ENCODE data around the gene SLC38A3.
A peak's percentile ranks its signal among the peaks of the same experiment; 100 is the strongest.
"Not testable (repeated sequence)": the region's sequence is repeated elsewhere in the genome, so short reads cannot be mapped to it uniquely, and the experiment has no call there.

SLC38A3 gene

DNA sequence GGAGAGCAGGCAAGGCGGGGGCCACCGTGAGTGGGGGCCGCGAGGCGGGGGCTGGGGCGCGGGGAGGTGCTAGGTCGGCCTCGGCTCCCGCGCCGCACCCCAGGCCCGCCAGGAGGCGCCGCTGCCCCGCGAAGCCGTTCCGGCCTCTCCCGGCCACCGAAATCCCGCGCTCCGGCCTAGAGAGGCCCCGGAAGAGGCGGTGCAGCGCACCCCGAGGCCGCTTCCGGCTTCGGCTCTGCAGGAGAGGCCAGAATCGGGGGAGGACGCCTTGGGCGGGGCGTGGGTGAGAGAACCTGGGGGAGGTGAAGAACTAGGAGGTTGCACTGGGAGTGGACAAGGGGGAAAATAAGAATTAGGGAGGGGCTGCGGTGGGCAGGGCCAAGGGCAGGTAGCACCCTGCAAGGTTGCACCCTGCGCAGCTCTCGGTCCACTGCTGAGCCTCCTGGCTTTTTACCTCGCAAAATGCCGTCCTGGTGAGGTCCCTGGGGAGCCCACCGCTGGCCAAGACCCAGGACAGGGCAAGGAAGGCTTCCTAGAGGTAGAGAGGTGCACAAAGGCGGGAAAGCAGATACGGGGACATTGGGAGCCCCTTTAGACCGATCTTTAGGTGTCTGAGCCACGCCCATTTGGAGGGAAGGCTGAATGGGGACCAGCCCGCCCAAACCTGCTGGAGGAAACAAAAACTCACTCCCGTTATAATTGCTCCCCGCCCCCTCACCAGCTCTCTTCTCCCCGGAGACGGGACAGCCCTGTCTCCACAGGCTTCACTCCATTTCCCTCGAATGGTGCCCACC, 22.5 kb downstream of the SLC38A3 start:
- peak overlapping the region; percentile 80 for H3K27ac ChIP-seq
- no peaks in the 10 kb centered on the region for H3K9me3 ChIP-seq (ENCODE audit: control insufficient read depth, low read length)
- no peaks in the 10 kb centered on the region for H3K79me2 ChIP-seq
- H3K9ac ChIP-seq: no peak overlapping the region
- H3K4me3 ChIP-seq (ENCODE audit: low read depth, low read length): peak overlapping the region; percentile 72
- peak overlapping the region; percentile 97 for H3K4me2 ChIP-seq (ENCODE audit: low read length)
- H3K36me3 ChIP-seq (ENCODE audit: control insufficient read depth, insufficient read depth, low read length): no peaks in the 10 kb centered on the region
- H2AFZ ChIP-seq: peak overlapping the region; percentile 84
- H3K4me1 ChIP-seq: peaks cover 10% of the 10 kb centered on the region
- TF ChIP-seq, protein P1, sequence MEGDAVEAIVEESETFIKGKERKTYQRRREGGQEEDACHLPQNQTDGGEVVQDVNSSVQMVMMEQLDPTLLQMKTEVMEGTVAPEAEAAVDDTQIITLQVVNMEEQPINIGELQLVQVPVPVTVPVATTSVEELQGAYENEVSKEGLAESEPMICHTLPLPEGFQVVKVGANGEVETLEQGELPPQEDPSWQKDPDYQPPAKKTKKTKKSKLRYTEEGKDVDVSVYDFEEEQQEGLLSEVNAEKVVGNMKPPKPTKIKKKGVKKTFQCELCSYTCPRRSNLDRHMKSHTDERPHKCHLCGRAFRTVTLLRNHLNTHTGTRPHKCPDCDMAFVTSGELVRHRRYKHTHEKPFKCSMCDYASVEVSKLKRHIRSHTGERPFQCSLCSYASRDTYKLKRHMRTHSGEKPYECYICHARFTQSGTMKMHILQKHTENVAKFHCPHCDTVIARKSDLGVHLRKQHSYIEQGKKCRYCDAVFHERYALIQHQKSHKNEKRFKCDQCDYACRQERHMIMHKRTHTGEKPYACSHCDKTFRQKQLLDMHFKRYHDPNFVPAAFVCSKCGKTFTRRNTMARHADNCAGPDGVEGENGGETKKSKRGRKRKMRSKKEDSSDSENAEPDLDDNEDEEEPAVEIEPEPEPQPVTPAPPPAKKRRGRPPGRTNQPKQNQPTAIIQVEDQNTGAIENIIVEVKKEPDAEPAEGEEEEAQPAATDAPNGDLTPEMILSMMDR (IDR thresholded peaks at IDR 0.05): peak; percentile 92
- no peaks in the 10 kb centered on the region for H3K27me3 ChIP-seq (ENCODE audit: control insufficient read depth, insufficient read depth, low read length)

DNA sequence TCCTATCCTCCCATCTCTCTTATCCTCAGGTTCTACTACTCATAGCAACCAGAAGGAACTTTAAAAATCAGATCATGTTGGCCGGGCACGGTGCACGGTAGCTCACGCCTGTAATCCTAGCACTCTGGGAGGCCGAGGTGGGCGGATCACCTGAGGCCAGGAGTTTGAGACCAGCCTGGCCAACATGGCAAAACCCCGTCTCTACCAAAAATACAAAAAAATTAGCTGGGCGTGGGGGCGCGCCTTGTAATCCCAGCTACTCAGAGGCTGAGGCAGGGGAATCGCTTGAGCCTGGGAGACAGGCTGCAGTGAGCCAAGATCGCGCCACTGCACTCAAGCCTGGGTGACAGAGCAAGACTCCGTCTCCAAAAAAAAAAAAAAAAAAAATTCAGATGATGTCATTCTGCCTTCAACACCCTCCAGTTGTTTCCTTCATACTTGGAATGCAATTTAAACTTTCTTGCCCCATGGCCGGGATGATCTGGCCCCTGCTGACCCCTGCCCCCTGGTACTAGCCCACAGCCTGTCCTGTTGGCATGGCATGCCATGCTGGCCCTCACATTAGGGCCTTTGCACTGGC, 23.2 kb downstream of the SLC38A3 start:
- H3K4me2 ChIP-seq (ENCODE audit: low read length): peak overlapping the region; percentile 97
- H3K4me3 ChIP-seq (ENCODE audit: low read depth, low read length): peak overlapping the region; percentile 72
- H3K27me3 ChIP-seq (ENCODE audit: control insufficient read depth, insufficient read depth, low read length); H3K79me2 ChIP-seq; H3K9ac ChIP-seq; H3K36me3 ChIP-seq (ENCODE audit: control insufficient read depth, insufficient read depth, low read length); H3K9me3 ChIP-seq (ENCODE audit: control insufficient read depth, low read length): not testable (repeated sequence)
- peaks cover 10% of the 10 kb centered on the region for H3K4me1 ChIP-seq
- H3K27ac ChIP-seq: peak overlapping the region; percentile 80
- H2AFZ ChIP-seq: peak overlapping the region; percentile 84

DNA sequence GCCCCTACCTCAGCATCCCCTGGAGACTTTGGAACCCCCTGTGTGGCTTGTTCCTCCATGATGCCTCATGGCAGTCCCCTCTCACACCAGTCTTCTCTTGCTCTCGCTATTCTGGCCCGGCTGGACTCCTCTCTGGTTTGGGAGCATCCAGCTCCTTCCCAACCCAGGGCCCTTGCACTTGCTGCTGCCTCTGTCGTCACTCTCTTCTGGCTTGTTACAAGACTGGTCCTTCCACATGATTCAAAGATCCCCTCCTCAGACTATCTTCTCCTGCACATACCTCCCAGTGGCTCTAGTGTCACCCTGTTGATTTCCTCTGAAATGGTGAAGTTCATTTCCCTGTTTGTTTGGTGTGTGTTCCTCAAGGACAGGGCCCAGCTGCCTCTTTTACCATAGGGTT, 24.4 kb downstream of the SLC38A3 start:
- TF ChIP-seq, protein P1 (IDR thresholded peaks at IDR 0.05): no peak
- Histone ChIP-seq H3K27me3 (ENCODE audit: control insufficient read depth, insufficient read depth, low read length) (no peaks in the 10 kb centered on the region), H3K4me3 (ENCODE audit: low read depth, low read length) (no peak overlapping the region), H3K4me2 (ENCODE audit: low read length) (no peak overlapping the region), H3K36me3 (ENCODE audit: control insufficient read depth, insufficient read depth, low read length) (no peaks in the 10 kb centered on the region), H2AFZ (no peak overlapping the region), H3K79me2 (no peaks in the 10 kb centered on the region), H3K9me3 (ENCODE audit: control insufficient read depth, low read length) (no peaks in the 10 kb centered on the region), H3K27ac (no peak overlapping the region), H3K9ac (no peak overlapping the region), H3K4me1 (peaks cover 10% of the 10 kb centered on the region)

DNA sequence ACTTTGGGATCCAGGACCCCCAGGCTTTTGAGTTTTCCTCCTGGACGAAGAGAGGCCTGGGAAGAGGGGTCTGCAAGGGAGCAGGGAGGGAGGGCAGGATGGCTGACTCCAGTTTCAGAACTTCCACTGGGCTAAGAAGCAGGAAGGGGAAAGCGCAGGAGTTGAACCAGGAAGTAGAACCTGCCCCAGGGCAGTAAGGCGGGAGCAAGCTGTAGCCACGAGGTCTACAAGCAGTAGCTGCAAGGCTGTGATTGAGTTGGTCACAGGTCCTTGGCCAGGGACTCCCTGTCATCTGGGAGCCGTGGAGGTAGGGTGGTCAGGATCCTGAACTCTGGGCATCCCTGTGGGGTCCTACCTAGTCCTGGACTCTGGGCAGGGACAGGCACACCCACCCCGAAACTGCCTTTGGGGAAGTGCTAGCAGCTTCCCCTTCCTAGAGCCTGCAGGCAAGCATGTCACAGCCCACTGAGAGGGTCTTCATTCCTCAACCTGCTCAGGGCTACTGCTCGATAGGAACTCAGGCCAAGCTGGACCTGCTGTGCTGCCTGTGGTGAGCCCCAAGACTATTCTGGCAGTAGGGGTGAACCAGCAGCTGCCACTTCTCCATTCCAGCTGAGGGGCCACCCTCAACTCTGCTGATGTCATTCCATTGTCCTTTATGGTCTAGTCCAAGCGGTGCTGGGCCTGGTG, 25.2 kb downstream of the SLC38A3 start:
- Histone ChIP-seq H3K79me2 (no peaks in the 10 kb centered on the region), H3K36me3 (ENCODE audit: control insufficient read depth, insufficient read depth, low read length) (no peaks in the 10 kb centered on the region), H3K9me3 (ENCODE audit: control insufficient read depth, low read length) (no peaks in the 10 kb centered on the region), H3K9ac (no peak overlapping the region), H3K4me1 (peaks cover 10% of the 10 kb centered on the region), H3K27me3 (ENCODE audit: control insufficient read depth, insufficient read depth, low read length) (no peaks in the 10 kb centered on the region), H2AFZ (no peak overlapping the region), H3K4me3 (ENCODE audit: low read depth, low read length) (no peak overlapping the region), H3K4me2 (ENCODE audit: low read length) (no peak overlapping the region), H3K27ac (no peak overlapping the region)
- TF ChIP-seq, protein P1 (IDR thresholded peaks at IDR 0.05): no peak

DNA sequence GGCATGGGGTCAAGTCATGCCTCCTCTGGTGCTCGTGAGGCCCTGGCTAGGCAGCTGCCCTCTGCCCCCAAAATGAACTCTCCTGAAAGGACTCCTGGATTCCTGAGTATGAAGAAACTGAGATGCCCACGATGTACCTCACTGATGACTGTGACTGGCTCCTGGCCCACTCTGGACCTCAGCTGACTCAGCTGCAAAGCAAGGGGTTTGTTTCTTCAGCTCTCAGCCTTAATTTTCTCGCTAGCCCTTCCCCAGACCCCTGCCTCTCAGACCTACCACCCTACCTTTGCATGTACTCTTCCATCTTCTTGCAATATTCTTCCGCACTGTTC, 25.7 kb downstream of the SLC38A3 start:
- no peaks in the 10 kb centered on the region for H3K9me3 ChIP-seq (ENCODE audit: control insufficient read depth, low read length)
- no peak overlapping the region for H3K4me2 ChIP-seq (ENCODE audit: low read length)
- no peak overlapping the region for H3K27ac ChIP-seq
- H3K27me3 ChIP-seq (ENCODE audit: control insufficient read depth, insufficient read depth, low read length): no peaks in the 10 kb centered on the region
- no peak overlapping the region for H3K9ac ChIP-seq
- no peak overlapping the region for H2AFZ ChIP-seq
- H3K4me1 ChIP-seq: peaks cover 10% of the 10 kb centered on the region
- H3K4me3 ChIP-seq (ENCODE audit: low read depth, low read length): no peak overlapping the region
- TF ChIP-seq, protein P1 (IDR thresholded peaks at IDR 0.05): no peak
- no peaks in the 10 kb centered on the region for H3K79me2 ChIP-seq
- no peaks in the 10 kb centered on the region for H3K36me3 ChIP-seq (ENCODE audit: control insufficient read depth, insufficient read depth, low read length)
